Measurements from ENCODE around the gene KRTAP29-1. TPM values are rescaled to one million over a fixed set of nuclear protein-coding genes. Genes with fewer than 3 reads are reported as not detected.

Gene KRTAP29-1
- polyA plus RNA-seq, 10 donors, result not detected

GRCh38 chr17:41329279-41329948, 26.8 kb upstream of the KRTAP29-1 start:
- peak; percentile 9 to 23 (median 17) for DNase-seq

GRCh38 chr17:41328207-41328606, 25.6 kb upstream of the KRTAP29-1 start:
- DNase-seq, result no peak

GRCh38 chr17:41327411-41328120, 24.9 kb upstream of the KRTAP29-1 start:
- no peak for DNase-seq

GRCh38 chr17:41326173-41327145, 23.8 kb upstream of the KRTAP29-1 start:
- no peak for DNase-seq

- no peak for DNase-seq
Observed at GRCh38 chr17:41325611-41326010, 23.0 kb upstream of the KRTAP29-1 start.

GRCh38 chr17:41325126-41325525, 22.5 kb upstream of the KRTAP29-1 start:
- no peak for DNase-seq

GRCh38 chr17:41324180-41325075, 21.8 kb upstream of the KRTAP29-1 start:
- DNase-seq, result no peak

- DNase-seq, result no peak
Observed at GRCh38 chr17:41322903-41323895, 20.5 kb upstream of the KRTAP29-1 start.

GRCh38 chr17:41322094-41322902, 19.6 kb upstream of the KRTAP29-1 start:
- DNase-seq, result peak; percentile 17 to 53 (median 29)

GRCh38 chr17:41318231-41318630, 15.6 kb upstream of the KRTAP29-1 start:
- no peak for DNase-seq

- DNase-seq, result no peak
Observed at GRCh38 chr17:41315814-41316445, 13.3 kb upstream of the KRTAP29-1 start.

GRCh38 chr17:41315204-41315794, 12.6 kb upstream of the KRTAP29-1 start, which contains the start of gene KRTAP17-1:
Gene KRTAP17-1, minus strand, starts transcription at chr17:41315710. Its CDS starts 60 bp downstream, at chr17:41315650.
- DNase-seq, result no peak

- DNase-seq, result no peak
Observed at GRCh38 chr17:41311111-41311510, 8.5 kb upstream of the KRTAP29-1 start.

GRCh38 chr17:41308918-41309359, 6.3 kb upstream of the KRTAP29-1 start, which contains the start of gene KRTAP16-1:
Gene KRTAP16-1, minus strand, starts transcription at chr17:41309309. Its CDS starts 56 bp downstream, at chr17:41309253.
- peak in 1 of 3 donors; percentile 9 for DNase-seq

GRCh38 chr17:41308251-41308917, 5.7 kb upstream of the KRTAP29-1 start:
- DNase-seq, result peak; percentile 46 to 72 (median 48)

GRCh38 chr17:41307647-41308046, 5.0 kb upstream of the KRTAP29-1 start:
- no peak for DNase-seq

- no peak for DNase-seq
Observed at GRCh38 chr17:41304091-41304490, 1.4 kb upstream of the KRTAP29-1 start.
